GM12874 (cell line): ENCODE results near the gene FRMD8.
A peak's percentile ranks its signal among the peaks of the same experiment; 100 is the strongest.

ENCODE experiments used
- TF ChIP-seq, protein P1 (sequence below): IDR thresholded peaks from 2 replicates; pipeline ENCODE4 v1.5.1; 2011; ENCODE audit warnings: low read depth, mild to moderate bottlenecking, control low read depth, low read length, moderate library complexity; ENCODE audit not compliant: insufficient read depth

Gene FRMD8

DNA sequence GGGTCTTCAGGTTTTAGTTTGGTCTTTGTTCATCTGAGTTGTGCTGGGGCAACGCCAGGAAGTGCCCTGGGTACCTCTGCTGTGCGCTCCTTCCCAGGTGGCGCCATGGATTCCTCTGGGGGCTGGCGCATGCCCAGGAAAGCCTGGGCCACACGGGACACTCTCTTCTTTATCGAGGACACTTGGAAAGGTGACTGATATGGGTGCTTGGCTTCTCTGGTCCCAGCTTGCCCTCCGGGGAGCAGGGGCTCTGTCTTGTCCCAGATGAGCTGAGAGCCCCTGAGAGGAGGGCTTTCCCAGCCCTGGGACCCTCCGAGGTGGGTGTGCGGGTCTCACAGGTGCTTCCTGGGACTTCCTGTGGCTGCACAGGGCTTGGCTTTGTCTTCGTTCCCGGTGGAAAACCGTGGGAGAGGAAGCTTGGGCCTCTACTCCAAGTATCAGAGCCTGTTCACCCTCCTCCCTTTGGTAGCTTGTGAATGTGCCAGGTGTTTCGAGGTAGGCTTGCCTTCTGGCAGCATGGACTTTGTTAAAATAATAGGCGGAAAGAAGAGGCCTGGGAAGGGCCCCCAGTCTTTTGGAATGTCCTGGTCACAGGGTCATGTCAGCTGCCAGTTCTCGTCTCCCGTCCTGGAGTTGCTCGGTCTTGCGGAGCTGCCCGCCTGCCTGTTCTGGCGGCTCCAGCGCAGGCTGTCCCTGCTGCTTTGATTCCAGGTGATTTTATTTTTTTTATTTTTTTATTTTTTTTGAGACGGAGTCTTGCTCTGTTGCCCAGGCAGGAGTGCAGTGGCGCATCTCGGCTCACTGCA lies 26.0 kb downstream of the FRMD8 start:
- TF ChIP-seq, protein P1, sequence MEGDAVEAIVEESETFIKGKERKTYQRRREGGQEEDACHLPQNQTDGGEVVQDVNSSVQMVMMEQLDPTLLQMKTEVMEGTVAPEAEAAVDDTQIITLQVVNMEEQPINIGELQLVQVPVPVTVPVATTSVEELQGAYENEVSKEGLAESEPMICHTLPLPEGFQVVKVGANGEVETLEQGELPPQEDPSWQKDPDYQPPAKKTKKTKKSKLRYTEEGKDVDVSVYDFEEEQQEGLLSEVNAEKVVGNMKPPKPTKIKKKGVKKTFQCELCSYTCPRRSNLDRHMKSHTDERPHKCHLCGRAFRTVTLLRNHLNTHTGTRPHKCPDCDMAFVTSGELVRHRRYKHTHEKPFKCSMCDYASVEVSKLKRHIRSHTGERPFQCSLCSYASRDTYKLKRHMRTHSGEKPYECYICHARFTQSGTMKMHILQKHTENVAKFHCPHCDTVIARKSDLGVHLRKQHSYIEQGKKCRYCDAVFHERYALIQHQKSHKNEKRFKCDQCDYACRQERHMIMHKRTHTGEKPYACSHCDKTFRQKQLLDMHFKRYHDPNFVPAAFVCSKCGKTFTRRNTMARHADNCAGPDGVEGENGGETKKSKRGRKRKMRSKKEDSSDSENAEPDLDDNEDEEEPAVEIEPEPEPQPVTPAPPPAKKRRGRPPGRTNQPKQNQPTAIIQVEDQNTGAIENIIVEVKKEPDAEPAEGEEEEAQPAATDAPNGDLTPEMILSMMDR, result no peak

DNA sequence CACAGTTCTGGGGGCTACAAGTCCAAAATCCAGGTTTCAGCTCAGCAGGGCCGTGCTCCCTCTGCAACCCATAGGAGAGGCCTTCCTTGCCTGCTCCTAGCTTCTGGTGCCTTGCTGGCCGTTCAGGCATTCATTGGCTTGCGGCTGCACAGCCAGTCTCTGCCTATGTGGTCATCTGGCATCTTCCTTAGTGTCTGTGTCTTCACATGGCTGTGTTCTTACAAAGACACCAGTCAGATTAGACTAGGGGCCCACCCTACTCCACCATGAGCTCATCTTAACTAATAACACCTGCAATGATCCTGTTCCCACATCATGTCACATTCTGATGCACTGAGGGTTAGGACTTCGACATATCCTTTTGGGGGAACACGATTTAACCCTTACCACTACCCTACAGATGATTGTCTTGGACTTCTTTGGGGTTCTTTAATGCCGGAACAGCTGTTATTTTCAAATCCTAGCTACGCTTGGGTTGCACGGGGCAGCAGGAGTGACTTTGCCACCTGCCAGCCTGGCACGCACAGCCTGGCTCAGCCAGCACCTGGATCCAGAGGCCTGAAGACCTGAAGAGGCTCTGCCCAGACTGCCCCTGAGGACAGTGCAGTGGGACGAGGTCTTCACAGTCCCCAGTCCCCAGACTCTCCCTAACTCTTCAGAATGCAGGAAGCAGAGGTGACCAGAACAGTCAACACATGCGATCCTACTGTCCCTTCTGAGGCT lies 28.5 kb downstream of the FRMD8 start:
- TF ChIP-seq, protein P1, result no peak

DNA sequence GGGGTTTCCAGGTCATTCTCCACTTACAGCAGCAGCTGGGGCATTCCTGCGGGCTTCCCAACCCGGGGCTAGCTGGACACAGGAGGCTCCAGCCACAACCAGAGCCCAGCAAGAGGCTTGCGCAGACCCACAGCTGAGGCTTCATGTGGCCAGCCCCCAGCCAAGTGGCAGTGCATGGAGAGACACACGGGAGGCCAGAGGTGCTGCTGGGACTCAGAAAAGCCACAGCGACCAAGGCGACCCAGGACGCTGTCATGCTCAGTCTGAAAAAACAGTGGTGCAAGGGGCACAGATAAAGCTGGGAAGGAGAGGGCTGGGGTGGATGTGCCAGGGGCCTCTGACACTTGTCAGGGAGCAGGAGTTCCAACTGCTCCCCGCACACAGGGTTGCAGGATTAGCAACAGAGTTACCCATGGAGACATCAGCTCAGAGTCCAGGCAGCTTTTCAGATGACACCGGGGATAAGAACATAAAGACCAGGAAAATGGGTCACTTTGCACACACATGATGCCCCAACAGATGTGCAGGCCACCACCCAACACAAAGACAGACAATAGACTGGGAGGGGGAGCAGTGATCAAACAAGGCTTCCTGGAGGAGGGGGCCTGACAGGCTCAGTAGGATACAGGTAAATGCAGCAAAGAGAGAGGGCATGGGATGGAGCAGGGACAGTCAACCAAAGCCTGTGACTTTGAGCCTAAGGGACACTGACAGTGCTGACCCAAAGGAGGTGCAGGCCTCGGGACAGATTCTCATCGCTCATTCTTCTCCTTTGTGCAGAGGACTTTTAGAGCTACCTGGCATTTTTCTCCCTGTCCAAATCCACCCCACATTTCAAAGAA lies 29.3 kb downstream of the FRMD8 start:
- TF ChIP-seq, protein P1, result no peak

DNA sequence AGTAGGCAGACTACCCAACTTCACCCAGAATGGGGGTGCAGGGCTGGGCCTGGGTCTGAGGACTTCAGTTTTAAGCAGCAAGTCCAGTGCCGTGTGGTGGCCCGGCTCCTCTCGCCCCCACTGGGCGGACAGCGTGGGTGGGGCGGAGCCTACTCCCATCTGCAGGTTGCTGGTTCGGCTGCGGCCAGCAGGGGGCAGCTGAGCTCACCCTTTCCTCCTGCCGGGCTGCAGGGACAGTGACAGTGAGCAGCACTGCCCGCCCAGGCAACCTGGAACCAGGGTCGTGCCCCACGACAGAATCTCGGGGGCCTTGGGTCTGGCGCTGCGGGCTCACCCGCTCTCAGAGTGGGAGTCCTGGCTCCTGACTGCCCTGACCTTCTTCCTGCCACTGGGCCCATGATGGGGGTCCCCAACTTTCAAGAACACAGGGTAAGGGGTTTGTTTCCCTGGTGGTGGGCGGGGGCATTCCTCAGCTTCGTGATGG lies 29.9 kb downstream of the FRMD8 start:
- TF ChIP-seq, protein P1, result peak; percentile 96

DNA sequence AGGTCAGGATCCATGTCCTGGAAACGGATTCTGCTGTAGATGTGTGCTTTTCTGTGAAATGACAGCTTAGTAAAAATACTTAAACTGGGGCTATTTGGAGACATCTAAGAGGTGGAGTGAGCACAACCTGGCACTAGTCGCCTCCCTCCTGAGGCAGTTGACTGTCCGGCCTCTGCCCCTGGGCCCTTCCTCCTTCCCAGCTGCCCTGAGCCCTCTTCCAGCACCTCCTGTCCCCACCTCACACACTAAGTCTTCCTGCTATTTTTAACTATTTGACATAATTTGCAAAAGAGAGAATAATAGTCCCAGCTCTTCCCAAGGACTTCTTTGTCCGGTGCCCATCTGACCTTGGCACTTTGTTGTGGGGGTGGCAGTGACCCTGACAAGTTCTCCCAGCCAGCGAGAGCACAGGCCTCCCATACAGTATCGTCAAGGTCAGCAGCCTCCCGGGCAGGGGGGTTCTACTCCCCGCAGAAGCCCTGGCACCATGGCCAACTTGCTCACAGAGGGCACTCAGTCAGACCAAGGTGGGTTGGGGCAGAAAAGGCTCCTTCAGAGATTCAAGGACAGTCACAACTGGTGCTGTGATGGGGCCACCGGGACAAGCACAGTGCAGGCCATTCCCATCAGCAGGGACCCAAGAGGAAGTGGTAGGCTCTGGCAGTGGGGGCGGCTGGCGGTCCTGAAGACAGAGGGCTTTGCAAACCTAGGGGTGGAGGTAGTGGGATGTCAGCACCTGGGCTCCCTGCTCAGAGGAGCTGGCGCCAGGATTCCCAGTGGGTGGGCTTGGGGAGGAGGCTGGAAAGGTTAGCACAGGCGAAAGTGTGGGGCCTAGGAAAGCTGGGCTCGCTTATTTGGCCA lies 30.6 kb downstream of the FRMD8 start:
- TF ChIP-seq, protein P1, result no peak

DNA sequence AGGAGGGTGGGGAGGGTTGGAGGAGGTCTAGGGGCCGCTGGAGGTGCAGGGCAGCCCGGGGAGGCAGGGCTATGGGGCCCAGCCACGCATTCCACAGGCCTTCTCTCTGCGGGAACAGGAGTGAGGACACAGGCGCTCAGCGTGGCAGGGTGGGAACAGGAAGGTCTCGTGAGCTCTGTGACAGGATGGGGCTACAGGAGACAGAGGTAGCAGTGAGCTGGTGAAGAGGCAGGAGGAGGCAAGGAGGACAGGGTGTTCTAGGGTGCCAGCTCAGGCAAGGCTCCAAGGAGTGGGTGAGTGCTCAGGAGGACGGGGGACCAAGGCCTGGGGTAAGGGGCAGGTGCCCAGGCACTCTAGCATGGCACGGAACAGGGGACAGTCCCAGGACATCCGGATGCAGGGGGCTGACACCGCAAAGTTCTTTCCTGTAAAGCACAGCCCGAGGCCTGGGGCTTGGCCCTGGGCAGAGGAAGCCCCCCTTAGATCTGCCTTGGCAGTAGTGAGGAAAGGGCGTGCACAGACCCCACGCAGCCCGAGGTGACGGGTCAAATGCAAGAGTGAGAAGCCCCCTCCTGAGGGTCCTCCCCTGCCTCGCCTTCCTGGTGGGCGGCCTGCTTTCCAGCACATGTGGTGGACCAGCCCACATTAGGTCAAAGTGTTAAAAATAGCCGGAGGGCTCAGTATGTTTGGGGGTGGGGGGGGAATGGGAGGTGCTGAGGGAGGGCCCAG lies 31.4 kb downstream of the FRMD8 start:
- TF ChIP-seq, protein P1, result no peak
